Keratinocyte (primary cell): Measurements from ENCODE around the gene FA2H.
"Not testable (repeated sequence)": the region's sequence is repeated elsewhere in the genome, so short reads cannot be mapped to it uniquely, and the experiment has no call there.

Experiments
- CTCF ChIP-seq, 3 experiments: IDR thresholded peaks in 1 of 3; conservative IDR thresholded peaks in 1 of 3; optimal IDR thresholded peaks in 1 of 3; 2 replicates in 2 of 3; 3 replicates in 1 of 3; pipeline versions ENCODE3 to v1.5.1; 2011; ENCODE audit warnings: low read length in 3 of 3, mild to moderate bottlenecking in 3 of 3, moderate library complexity in 2 of 3, control low read depth in 1 of 3, inconsistent platforms in 1 of 3; ENCODE audit not compliant: insufficient read depth in 2 of 3; ENCODE audit errors: extremely low read depth in 1 of 3
- EZH2 ChIP-seq: IDR thresholded peaks from one replicate; pipeline ENCODE4 v1.6.1; 2012; ENCODE audit warnings: inconsistent platforms, mild to moderate bottlenecking, low read length, moderate library complexity

- TF ChIP-seq CTCF (optimal IDR thresholded peaks at IDR 0.05 in 1 of 3, IDR thresholded peaks at IDR 0.05 in 1 of 3, conservative IDR thresholded peaks at IDR 0.05 in 1 of 3; ENCODE audit: extremely low read depth in 1 of 3, insufficient read depth in 2 of 3, low read length in 3 of 3); EZH2: not testable (repeated sequence)
Observed at GRCh38 chr16:74668877-74669276, 105.7 kb downstream of the FA2H start.
